DMS79 treated with DMSO at 0.1 percent for 48 hours (cell line): ENCODE data around the gene FOXRED2.
A peak's percentile ranks its signal among the peaks of the same experiment; 100 is the strongest.

Experiments
- DNase-seq: peaks from one replicate; lab custom pipeline; 2025; lab: John Stamatoyannopoulos, UW

The FOXRED2 gene

DNA sequence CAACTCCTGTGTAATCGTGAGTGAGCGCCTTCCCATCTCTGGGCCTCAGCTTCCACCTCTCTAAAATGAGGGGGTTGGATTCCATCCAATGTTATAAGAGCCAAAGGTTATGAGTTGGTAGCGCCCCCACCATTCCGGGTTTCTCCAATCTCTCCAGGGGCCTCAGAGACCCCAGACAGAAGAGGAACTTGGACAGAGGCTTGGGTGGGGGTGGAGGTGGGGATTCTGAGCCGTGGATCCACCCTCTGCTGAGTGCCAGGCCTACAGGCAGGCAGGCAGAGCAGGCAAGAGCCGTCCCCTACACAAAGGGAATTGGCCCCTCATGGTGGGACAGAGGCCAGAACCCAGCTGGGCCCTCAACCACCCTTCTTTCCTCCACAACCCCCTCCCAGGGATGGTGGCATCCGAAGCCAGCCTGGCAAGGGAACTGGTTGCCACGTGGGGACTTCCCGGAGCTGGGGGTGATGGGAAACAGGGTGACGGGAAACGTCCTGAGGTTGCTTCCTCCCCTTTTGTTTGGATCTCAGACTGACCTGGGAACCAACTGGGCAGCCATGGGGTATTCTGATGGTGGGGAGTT is 57.2 kb downstream of the FOXRED2 start:
- DNase-seq: no peak

GRCh38 chr22:36447632-36448031 is 59.2 kb downstream of the FOXRED2 start:
- DNase-seq: no peak

DNA sequence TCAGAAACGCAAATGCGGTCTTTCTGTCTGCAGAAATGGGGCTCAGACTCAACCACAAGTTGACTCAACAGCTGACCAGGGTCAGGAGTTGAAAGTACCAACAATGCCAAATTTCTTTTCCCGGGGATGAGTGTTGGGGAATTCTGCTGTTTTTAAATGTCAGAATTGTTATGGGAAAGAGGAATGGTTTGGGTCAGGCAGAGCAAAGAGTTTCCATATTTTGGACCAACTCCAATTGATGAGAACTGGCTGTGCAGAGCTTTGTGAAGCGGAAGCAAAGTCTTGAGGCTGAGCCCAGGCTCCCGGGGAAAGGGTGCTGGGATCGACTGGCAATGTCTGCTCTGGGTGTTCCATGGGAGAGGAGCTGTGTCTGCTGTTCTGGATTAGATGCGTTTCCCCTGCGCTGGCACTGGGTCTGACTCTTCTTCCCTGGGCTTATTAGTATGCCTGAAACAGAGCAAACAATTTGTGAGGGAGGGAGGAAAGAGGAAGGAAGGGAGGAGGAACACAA is 61.6 kb downstream of the FOXRED2 start:
- DNase-seq: no peak

GRCh38 chr22:36443198-36443770 is 63.6 kb downstream of the FOXRED2 start:
- peak; percentile 34 for DNase-seq

GRCh38 chr22:36442506-36443197 is 64.2 kb downstream of the FOXRED2 start:
- peak; percentile 26 for DNase-seq

- no peak for DNase-seq
Observed at GRCh38 chr22:36440429-36441002, 66.3 kb downstream of the FOXRED2 start.

- no peak for DNase-seq
Observed at GRCh38 chr22:36439481-36440271, 67.2 kb downstream of the FOXRED2 start.
